ENCODE results near the gene FERMT2. TPM values are rescaled to one million over a fixed set of nuclear protein-coding genes. Genes with fewer than 3 reads are reported as not detected.
"Not testable (repeated sequence)": the region's sequence is repeated elsewhere in the genome, so short reads cannot be mapped to it uniquely, and the experiment has no call there.

The FERMT2 gene
- total RNA-seq, 1 donor from 2014 or later = 127 TPM

DNA sequence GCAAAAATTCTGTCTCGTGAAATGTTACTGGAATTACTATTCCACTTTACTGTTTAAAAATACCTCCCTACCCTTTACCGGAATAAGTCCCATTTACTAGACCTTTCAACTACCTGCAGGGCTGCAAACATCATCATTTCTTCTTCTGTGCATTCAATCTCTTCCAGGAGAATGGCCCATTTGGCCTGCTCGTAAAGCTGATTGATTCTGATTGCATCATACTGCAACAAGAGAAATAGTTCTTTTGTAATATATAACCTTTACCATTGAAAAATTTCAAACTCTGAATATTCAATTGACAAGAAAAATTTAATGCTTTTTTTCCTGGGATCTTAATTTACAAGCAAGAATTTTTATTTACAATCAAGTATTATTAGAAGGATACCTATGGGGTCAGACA is 72.4 kb downstream of the FERMT2 start:
- DNase-seq (ENCODE audit: missing footprints) (no peak), ATAC-seq (no peak)
- intact Hi-C loops (cut with DNase I) = loop anchor here (2.0 kb wide), 1 partner anchor 72 kb away; the partner anchor contains the start of gene FERMT2

DNA sequence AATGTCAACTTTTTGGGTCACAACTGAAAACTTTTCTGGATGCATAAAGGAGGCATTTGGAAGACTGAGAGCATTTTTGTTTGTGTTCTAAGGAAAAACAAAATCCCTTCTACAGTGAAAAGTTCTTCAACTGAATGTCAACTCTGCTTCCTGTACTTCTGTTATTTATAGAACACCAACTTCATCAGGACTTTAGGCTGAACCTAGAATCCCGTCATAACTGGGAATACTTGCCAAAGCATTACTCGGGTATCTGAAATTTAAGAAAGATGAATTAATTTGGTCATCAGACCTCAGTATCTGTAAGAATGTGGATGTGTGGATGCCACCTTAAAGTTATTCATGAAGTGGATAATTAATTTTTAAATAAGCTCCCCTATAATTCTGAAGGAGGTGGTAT is 73.2 kb downstream of the FERMT2 start:
- DNase-seq (ENCODE audit: missing footprints) = no peak
- intact Hi-C loops (cut with DNase I) = loop anchor here (2.0 kb wide), 1 partner anchor 73 kb away; the partner anchor contains the start of gene FERMT2
- ATAC-seq = peak; percentile 47

DNA sequence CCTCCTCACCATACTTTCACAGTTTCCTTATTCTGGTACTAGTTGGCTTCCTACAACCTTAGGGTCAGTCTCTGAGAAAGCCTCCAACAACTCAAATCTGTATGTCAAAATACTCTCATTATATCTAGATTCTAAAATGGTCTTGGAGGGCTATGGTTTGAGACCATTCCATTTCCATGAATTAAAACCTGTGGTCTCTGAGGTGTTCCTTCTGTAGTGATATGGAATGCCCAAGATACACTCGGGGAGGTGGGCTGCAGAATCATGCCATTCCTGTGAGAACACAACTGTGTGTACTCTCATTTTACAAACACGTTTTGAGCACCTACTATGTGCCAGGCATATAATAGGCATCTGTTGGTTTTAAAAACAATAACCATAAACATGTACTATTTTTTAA is 74.0 kb downstream of the FERMT2 start:
- intact Hi-C loops (cut with DNase I) = no loop called here
- DNase-seq (ENCODE audit: missing footprints) = no peak
- no peak for ATAC-seq

DNA sequence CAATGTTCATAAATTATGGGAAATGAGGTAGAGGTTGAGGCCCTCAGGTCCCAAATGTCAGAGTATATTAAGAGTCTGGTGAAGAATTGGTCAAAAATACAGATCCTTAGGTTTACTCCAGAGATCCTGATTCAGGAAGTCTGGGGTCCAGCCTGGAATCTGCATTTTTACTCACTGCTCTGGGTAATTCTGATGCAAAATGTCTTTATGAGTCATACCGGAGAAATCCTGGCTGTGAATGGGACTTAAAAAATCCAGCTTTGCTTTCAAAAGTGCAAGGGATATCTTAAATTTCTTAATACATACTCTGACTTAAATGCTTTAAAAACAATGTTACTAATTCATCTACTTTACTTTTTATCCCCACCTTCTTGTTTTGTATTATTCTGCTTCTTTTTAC is 74.5 kb downstream of the FERMT2 start:
- DNase-seq (ENCODE audit: missing footprints) (no peak), ATAC-seq (no peak)
- intact Hi-C loops (cut with DNase I) = no loop called here

DNA sequence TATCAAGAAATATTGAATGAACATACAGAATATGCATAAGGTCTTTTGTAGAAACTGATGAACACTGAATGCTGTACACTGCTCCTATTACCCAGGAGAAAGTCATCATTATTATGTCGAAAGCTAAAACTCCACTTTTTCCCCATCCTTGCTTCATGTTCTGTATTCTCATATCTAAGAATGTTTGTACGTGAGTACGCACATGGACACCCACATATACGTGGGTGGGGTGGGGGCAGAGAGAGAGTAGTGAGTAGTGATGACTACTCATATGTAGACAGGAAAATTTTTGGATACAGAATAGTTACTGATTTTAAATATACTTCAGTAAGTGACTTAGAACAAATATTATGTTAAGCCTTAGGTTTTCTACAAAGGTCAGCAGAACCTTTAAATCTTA is 75.1 kb downstream of the FERMT2 start:
- ATAC-seq (no peak), DNase-seq (ENCODE audit: missing footprints) (no peak)
- intact Hi-C loops (cut with DNase I) = no loop called here

- ATAC-seq = no peak
- intact Hi-C loops (cut with DNase I) = no loop called here
These were observed 76.5 kb downstream of the FERMT2 start for GRCh38 chr14:52874389-52874788.

DNA sequence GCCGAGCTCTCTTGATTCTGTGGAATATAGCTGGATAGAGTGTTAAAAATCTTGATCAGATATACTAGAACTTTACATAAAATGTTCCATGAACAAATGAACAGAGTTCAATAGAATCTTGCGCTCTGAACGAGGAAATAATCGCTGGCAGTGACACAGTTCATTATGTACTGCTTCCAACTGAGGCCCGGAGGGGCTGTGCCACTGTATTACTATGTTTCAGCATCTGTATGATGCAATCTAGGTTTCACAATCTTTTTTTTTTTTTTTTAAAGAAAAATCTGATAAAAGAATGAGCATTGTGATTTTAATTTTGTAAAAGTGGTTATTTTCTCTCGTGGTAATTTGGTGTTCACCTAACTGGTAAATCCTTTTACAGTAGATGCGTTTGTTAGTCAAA is 77.2 kb downstream of the FERMT2 start:
- intact Hi-C loops (cut with DNase I) = no loop called here
- ATAC-seq (peak; percentile 61), DNase-seq (ENCODE audit: missing footprints) (no peak)

More at GRCh38 chr14:52874389-52874788, 76.5 kb downstream of the FERMT2 start:
- DNase-seq (ENCODE audit: missing footprints) = no peak

DNA sequence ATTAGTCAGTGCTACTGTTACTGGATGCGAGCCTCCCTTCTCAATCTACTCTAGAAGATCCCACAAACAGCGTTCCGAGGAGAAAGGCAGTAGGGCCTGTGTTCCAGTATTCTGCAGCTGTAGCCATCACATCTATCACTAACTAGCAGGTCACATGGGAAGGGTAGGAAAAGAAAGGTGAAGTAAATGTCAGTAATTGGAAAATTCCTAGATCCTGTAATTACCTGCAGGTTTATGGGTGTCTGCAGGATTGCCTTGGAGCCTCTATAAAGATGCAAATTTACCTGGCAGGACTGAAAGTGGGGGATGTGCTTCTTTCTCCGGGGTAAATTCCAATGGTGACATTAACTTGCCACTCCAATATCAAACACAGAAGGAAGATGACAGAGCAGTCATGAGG is 77.8 kb downstream of the FERMT2 start:
- intact Hi-C loops (cut with DNase I) = no loop called here

GRCh38 chr14:52871606-52872005 is 79.2 kb downstream of the FERMT2 start:
- ATAC-seq = no peak
- intact Hi-C loops (cut with DNase I) = no loop called here
- no peak for DNase-seq (ENCODE audit: missing footprints)

More for the DNA sequence above, 77.8 kb downstream of the FERMT2 start:
- DNase-seq (ENCODE audit: missing footprints) (no peak), ATAC-seq (no peak)

DNA sequence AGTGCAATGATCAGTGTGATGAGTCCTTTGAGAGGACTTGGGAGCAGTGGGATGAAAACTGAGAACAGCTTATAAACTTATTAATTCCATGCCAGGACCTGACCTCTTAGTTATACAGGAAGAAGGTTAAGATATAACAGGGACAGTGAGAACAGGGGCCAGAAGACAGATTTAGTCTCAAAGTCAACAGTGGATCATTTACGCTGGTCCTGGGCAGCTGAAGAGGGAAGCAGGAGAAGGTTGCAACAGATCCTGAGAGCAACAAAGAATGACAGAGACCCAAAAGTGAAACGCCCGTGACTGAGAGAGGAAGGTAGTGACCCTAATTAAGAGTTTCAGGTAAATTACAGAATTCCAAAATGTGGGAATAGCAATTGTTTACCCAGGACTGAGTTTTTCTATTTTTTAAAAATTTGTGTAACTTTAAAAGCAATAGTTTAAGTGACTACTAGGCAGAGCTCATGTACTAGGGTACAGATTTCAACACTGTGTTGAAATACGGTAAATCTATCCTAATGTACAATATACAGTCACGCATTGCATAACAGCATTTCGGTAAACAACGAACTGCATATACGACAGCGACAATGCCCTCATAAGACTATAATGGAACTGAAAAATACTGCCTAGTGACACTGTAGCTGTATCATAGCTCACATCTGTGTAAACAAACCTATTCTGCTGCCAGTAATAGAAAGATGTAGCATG is 81.8 kb downstream of the FERMT2 start:
- intact Hi-C loops (cut with DNase I) = no loop called here
- DNase-seq (ENCODE audit: missing footprints) (no peak), ATAC-seq (no peak)

- intact Hi-C loops (cut with DNase I); DNase-seq (ENCODE audit: missing footprints); ATAC-seq: not testable (repeated sequence)
These were observed 86.0 kb downstream of the FERMT2 start for GRCh38 chr14:52864893-52865292.

DNA sequence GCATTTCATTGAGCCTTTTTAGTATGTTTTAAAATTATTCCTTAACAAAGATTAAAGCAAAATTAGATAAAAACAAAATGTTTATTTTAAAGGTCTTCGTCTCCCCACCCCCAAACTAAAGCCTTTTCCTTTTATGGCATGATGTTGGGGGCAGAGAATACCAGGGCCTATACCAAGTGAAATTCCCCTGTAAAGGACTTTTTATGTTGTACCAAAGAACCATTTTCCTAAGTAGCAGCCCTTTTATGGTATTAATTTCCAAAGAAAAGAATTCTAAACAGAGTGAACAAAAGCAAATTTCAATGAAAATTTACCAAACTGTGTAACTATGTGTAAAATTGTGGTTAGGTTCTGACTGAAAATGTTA is 87.5 kb downstream of the FERMT2 start:
- DNase-seq (ENCODE audit: missing footprints) (no peak), ATAC-seq (no peak)
- intact Hi-C loops (cut with DNase I) = no loop called here

DNA sequence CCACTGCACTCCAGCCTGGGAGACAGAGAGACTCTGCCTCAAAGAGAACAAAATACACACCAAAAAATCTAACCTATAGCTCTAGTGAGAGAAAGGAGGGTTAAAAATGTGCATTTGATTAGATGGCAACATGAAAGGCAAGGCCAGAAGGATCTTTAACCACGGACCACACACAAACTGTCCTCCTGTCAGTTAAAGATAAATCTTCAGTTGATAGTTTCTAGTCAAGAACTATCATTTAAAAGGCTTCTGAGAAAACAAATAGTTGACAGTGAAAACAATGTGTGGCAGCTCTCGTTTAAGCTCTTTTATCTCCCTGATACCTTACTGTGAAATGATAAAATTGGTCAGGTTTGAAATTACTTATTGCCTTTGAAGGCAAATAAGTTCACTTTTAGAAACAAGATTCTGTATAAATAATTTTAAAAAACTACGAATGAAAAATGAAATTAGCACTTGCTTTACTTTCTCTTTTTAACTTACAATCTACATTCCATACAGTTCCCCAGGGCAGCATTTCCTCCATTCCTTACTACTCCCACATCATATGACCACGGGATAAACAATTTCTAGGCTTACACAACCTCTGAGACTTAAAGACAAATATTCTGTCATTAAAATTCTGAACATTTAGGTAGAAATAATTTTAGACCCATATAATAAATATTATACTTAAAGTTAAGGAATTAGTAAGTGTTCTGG is 88.1 kb downstream of the FERMT2 start:
- DNase-seq (ENCODE audit: missing footprints) (no peak), ATAC-seq (no peak)
- intact Hi-C loops (cut with DNase I) = no loop called here

DNA sequence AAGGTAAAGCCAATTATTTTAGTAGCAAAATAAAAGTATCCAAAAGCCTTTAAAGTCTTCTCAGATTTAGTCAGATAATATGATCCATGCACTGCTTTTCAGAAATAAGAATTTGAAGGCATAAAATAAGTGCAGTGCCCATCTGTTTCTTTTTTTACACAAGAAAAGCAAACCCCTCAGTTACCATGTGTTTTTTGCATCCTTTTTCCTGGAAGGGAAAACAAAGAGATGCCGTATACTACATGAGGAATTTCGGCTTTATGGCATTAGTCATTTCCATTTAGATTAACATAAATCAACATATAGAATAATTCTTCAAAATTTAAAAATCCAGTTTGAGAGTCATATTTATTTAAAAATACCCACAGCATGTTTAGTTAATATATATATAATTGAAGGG is 89.4 kb downstream of the FERMT2 start:
- intact Hi-C loops (cut with DNase I) = no loop called here
- ATAC-seq = no peak

GRCh38 chr14:52860910-52861309 is 89.9 kb downstream of the FERMT2 start:
- no peak for ATAC-seq
- intact Hi-C loops (cut with DNase I) = no loop called here

More for the DNA sequence above, 89.4 kb downstream of the FERMT2 start:
- no peak for DNase-seq (ENCODE audit: missing footprints)

GRCh38 chr14:52860209-52860608 is 90.6 kb downstream of the FERMT2 start:
- no peak for ATAC-seq

More at GRCh38 chr14:52860910-52861309, 89.9 kb downstream of the FERMT2 start:
- DNase-seq (ENCODE audit: missing footprints) = no peak

DNA sequence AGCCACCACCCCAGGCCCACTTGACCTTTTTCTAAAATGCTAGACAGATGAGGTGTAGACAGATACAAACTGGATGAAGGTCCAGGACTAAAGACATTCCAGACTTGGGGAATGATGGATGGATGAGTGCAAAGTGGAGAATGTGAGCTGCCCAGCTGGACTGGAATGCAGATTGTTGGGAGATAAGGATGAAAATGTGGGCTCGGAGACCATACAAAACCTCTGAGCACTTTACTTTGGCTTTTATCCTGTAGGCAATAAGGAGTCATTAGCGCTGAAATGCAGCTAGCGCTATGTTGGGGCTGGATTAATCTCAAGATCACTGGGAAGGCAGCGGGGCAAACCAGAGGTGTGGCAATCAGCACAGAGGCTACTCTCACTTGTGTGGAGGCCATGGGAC is 94.7 kb downstream of the FERMT2 start:
- ATAC-seq = no peak
- no peak for DNase-seq (ENCODE audit: missing footprints)
- intact Hi-C loops (cut with DNase I) = no loop called here

More at GRCh38 chr14:52860209-52860608, 90.6 kb downstream of the FERMT2 start:
- intact Hi-C loops (cut with DNase I) = no loop called here
- no peak for DNase-seq (ENCODE audit: missing footprints)

DNA sequence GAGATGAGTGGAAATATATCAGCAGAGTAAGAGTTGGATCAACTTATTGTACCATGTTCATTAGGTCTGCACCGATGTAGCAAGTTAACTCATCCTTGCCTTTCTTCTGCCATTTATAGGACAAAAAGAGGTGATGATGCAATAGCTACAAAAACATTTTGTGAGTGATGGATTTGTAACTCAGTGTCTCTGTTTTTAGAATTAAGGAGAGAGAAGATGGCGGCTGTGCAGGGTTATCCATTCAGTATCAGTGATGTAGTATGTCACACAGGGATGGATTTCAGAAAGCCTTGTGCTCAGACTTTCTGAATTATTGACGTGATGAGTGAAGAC is 97.4 kb downstream of the FERMT2 start:
- intact Hi-C loops (cut with DNase I) = no loop called here
- ATAC-seq (no peak), DNase-seq (ENCODE audit: missing footprints) (no peak)

DNA sequence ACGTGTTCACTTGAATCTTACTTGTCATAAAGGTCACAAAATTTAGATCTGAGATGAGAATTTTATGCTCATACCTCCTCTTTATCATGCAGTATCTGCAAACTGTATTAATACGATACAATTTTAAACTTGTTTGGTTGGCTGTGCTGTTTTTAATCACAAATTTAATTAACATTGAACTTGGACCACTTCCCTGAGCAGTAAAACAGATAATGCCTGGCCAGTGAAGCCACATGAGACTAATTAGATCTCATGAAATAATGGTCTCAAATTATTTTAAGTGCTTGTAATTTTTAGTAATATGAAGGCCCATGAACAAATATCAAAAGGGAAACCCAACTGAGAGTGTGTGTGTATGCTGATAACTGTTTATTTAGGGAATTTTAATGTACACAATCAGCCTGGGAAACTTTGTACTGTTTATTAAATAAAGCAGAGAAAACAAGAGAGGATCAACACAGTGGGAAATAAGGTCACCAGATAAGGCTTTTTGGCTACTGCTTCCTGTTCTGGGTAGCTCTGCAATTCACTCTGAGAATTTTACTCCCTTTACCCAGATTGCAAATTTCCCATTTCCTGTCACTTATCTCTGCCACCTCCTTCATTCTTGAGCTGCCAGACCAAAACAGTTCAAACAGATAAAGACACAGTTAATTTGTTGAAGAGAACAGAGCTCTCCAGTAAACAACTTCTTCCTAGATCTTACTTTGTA is 97.9 kb downstream of the FERMT2 start:
- intact Hi-C loops (cut with DNase I) = no loop called here
- DNase-seq (ENCODE audit: missing footprints) (no peak), ATAC-seq (no peak)

- ATAC-seq (no peak), DNase-seq (ENCODE audit: missing footprints) (no peak)
- intact Hi-C loops (cut with DNase I) = no loop called here
These were observed 100.4 kb downstream of the FERMT2 start for GRCh38 chr14:52850451-52850909.

Data from Right ventricle myocardium inferior (tissue), 1 donor.